ENCODE results near the gene ATF4.

- TF ChIP-seq EZH2 (IDR thresholded peaks at IDR 0.05; ENCODE audit: borderline replicate concordance, low read length) (no peak), CTCF (IDR thresholded peaks at IDR 0.05; ENCODE audit: low read length) (no peak)
Measured at GRCh38 chr22:39535357-39535725, 15.0 kb downstream of the ATF4 start.

Measured in OCI-LY1 (cell line).